ENCODE results near the gene FLCN. TPM values are rescaled to one million over a fixed set of nuclear protein-coding genes. Genes with fewer than 3 reads are reported as not detected.

Gene FLCN
- total and polyA plus RNA-seq, 2 donors (not counting 3 experiments of a cell fraction or from before 2014, with no cell fraction given) = 38.8 to 68.9 TPM

DNA sequence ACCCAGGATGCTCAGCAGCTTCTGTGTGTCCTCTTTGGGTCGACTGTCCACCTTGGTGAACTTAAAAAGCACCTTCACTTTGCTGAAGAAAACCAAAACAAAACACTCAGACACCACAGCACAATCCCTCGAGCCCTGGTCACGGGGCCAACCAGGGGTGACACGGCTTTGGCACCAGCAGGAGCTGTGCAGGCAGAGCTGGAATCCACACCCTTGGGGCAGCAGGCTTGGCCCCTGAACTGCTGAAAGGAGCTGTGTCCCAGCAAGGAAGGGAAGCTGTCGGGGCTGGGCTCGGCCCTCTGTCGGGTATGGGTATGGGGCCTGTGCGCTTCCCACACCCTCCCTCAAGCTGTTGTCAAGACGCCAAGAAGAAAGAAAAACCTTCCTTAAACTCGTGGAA lies 23.2 kb downstream of the FLCN start:
- H3K4me1 ChIP-seq (ENCODE audit: control insufficient read depth, extremely low read depth, insufficient read depth, low read length) = no peaks in the 10 kb centered on the region
- H2AFZ ChIP-seq (ENCODE audit: low read depth, low read length) = no peak overlapping the region
- peaks cover 17 to 50% of the 10 kb centered on the region in 2 experiments for H3K36me3 ChIP-seq (ENCODE audit: control insufficient read depth in 2 of 2, extremely low read depth in 1 of 2, insufficient read depth in 2 of 2, low read length in 2 of 2)
- H4K20me1 ChIP-seq (replicated peaks; ENCODE audit: control insufficient read depth, extremely low read depth, insufficient read depth, low read length) = no peaks in the 10 kb centered on the region
- no peak for FAIRE-seq
- POLR2A ChIA-PET = no interaction called here
- H3K9me1 ChIP-seq (replicated peaks; ENCODE audit: control insufficient read depth, extremely low read depth, insufficient read depth, low read length) = no peaks in the 10 kb centered on the region
- intact Hi-C loops (cut with micrococcal nuclease) (no loop called here), dilution Hi-C loops (cut with MboI; ENCODE audit: extremely low pct_ligation_motif_present, low sequenced_read_pairs) (no loop called here)
- no TSS peak for BruUV-seq (replicated peaks)
- no peaks in the 10 kb centered on the region for H3K27me3 ChIP-seq (ENCODE audit: control insufficient read depth in 2 of 2, insufficient read depth in 2 of 2, low read length in 2 of 2)
- no peak overlapping the region for H3K4me2 ChIP-seq (ENCODE audit: insufficient read depth, low read length)
- CTCF ChIA-PET = interaction anchor here (1.2 to 2.4 kb wide), 2 partner anchors 15 to 72 kb away, joined by 3 to 9 read pairs; no protein-coding TSS in a partner anchor
- TF ChIP-seq POLR2A (IDR thresholded peaks at IDR 0.05; ENCODE audit: low read depth, low read length) (no peak), GATA2 (IDR thresholded peaks at IDR 0.05; ENCODE audit: insufficient read depth, insufficient read length, low read depth, low read length) (no peak), MYC (IDR thresholded peaks at IDR 0.05; ENCODE audit: low read depth, low read length) (no peak), EZH2 (IDR thresholded peaks at IDR 0.05; ENCODE audit: borderline replicate concordance, low read depth, low read length, severe bottlenecking) (no peak)
- TF ChIP-seq, protein P1, sequence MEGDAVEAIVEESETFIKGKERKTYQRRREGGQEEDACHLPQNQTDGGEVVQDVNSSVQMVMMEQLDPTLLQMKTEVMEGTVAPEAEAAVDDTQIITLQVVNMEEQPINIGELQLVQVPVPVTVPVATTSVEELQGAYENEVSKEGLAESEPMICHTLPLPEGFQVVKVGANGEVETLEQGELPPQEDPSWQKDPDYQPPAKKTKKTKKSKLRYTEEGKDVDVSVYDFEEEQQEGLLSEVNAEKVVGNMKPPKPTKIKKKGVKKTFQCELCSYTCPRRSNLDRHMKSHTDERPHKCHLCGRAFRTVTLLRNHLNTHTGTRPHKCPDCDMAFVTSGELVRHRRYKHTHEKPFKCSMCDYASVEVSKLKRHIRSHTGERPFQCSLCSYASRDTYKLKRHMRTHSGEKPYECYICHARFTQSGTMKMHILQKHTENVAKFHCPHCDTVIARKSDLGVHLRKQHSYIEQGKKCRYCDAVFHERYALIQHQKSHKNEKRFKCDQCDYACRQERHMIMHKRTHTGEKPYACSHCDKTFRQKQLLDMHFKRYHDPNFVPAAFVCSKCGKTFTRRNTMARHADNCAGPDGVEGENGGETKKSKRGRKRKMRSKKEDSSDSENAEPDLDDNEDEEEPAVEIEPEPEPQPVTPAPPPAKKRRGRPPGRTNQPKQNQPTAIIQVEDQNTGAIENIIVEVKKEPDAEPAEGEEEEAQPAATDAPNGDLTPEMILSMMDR (IDR thresholded peaks at IDR 0.05; ENCODE audit: extremely low read depth in 1 of 2, insufficient read depth in 1 of 2, low read depth in 1 of 2, low read length in 2 of 2) = no peak
- DNase-seq (ENCODE audit: low read depth, low spot score) = no peak
- H3K9ac ChIP-seq (replicated peaks; ENCODE audit: extremely low read depth, insufficient read depth, low read length) = no peak overlapping the region
- H3K79me2 ChIP-seq (ENCODE audit: control insufficient read depth, insufficient read depth, low read length) = no peaks in the 10 kb centered on the region
- H3K27ac ChIP-seq (ENCODE audit: insufficient read depth, low read depth, low read length) = no peak overlapping the region
- H3K9me3 ChIP-seq (replicated peaks; ENCODE audit: control insufficient read depth, insufficient read depth, low read length) = no peaks in the 10 kb centered on the region
- no peak overlapping the region for H3K4me3 ChIP-seq (replicated peaks in 1 of 3; ENCODE audit: insufficient read depth in 1 of 3, low read depth in 1 of 3, low read length in 3 of 3)

GRCh38 chr17:17207998-17208397 lies 29.0 kb downstream of the FLCN start:
- DNase-seq (ENCODE audit: low read depth, low spot score) = no peak
- intact Hi-C loops (cut with micrococcal nuclease) (loop anchor here (5.0 kb wide), 2 partner anchors 206 to 609 kb away; no protein-coding TSS in a partner anchor), dilution Hi-C loops (cut with MboI; ENCODE audit: extremely low pct_ligation_motif_present, low sequenced_read_pairs) (no loop called here)
- peaks cover 13% of the 10 kb centered on the region for H3K4me1 ChIP-seq (ENCODE audit: control insufficient read depth, extremely low read depth, insufficient read depth, low read length)
- no peaks in the 10 kb centered on the region for H4K20me1 ChIP-seq (replicated peaks; ENCODE audit: control insufficient read depth, extremely low read depth, insufficient read depth, low read length)
- H3K27ac ChIP-seq (ENCODE audit: insufficient read depth, low read depth, low read length) = no peak overlapping the region
- H2AFZ ChIP-seq (ENCODE audit: low read depth, low read length) = no peak overlapping the region
- no peak overlapping the region for H3K9ac ChIP-seq (replicated peaks; ENCODE audit: extremely low read depth, insufficient read depth, low read length)
- FAIRE-seq = no peak
- H3K4me3 ChIP-seq (replicated peaks in 1 of 3; ENCODE audit: insufficient read depth in 1 of 3, low read depth in 1 of 3, low read length in 3 of 3) = no peak overlapping the region
- H3K27me3 ChIP-seq (ENCODE audit: control insufficient read depth in 2 of 2, insufficient read depth in 2 of 2, low read length in 2 of 2) = no peaks in the 10 kb centered on the region
- BruUV-seq (replicated peaks) = no TSS peak
- no peaks in the 10 kb centered on the region for H3K9me3 ChIP-seq (replicated peaks; ENCODE audit: control insufficient read depth, insufficient read depth, low read length)
- no peaks in the 10 kb centered on the region for H3K79me2 ChIP-seq (ENCODE audit: control insufficient read depth, insufficient read depth, low read length)
- POLR2A ChIA-PET = no interaction called here
- H3K9me1 ChIP-seq (replicated peaks; ENCODE audit: control insufficient read depth, extremely low read depth, insufficient read depth, low read length) = no peaks in the 10 kb centered on the region
- CTCF ChIA-PET = interaction anchor here (1.1 to 1.8 kb wide), 2 partner anchors 35 to 66 kb away, joined by 3 to 5 read pairs; no protein-coding TSS in a partner anchor
- no peak for TF ChIP-seq POLR2AphosphoS5 (IDR thresholded peaks at IDR 0.05; ENCODE audit: insufficient read depth, low read depth, low read length)
- TF ChIP-seq, protein P2, sequence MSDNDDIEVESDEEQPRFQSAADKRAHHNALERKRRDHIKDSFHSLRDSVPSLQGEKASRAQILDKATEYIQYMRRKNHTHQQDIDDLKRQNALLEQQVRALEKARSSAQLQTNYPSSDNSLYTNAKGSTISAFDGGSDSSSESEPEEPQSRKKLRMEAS (IDR thresholded peaks at IDR 0.05; ENCODE audit: insufficient read depth, insufficient read length) = no peak
- TF ChIP-seq POLR2A (IDR thresholded peaks at IDR 0.05; ENCODE audit: low read depth, low read length) = no peak
- TF ChIP-seq JUN (IDR thresholded peaks at IDR 0.05; ENCODE audit: borderline replicate concordance, insufficient read depth, insufficient read length, low read depth) = no peak
- no peak for TF ChIP-seq MYC (IDR thresholded peaks at IDR 0.05; ENCODE audit: low read depth, low read length)
- TF ChIP-seq EZH2 (IDR thresholded peaks at IDR 0.05; ENCODE audit: borderline replicate concordance, low read depth, low read length, severe bottlenecking) = no peak
- no peak for TF ChIP-seq FOS (IDR thresholded peaks at IDR 0.05; ENCODE audit: borderline replicate concordance, insufficient read depth, low read length)
- TF ChIP-seq, protein P1 (IDR thresholded peaks at IDR 0.05; ENCODE audit: extremely low read depth in 1 of 2, insufficient read depth in 1 of 2, low read depth in 1 of 2, low read length in 2 of 2) = no peak
- TF ChIP-seq GATA2 (IDR thresholded peaks at IDR 0.05; ENCODE audit: insufficient read depth, insufficient read length, low read depth, low read length) = no peak
- H3K4me2 ChIP-seq (ENCODE audit: insufficient read depth, low read length) = no peak overlapping the region
- peaks cover 0 to 5% of the 10 kb centered on the region in 2 experiments for H3K36me3 ChIP-seq (ENCODE audit: control insufficient read depth in 2 of 2, extremely low read depth in 1 of 2, insufficient read depth in 2 of 2, low read length in 2 of 2)
